ENCODE data around the gene KCNIP2. TPM values are rescaled to one million over a fixed set of nuclear protein-coding genes. Genes with fewer than 3 reads are reported as not detected.

The KCNIP2 gene
- total RNA-seq, 2 donors from 2014 or later = 4.5 to 39.3 TPM

GRCh38 chr10:101826852-101827434 lies 16.7 kb downstream of the KCNIP2 start:
- Mint-ChIP-seq H3K36me3 (ENCODE audit: low read depth) (peaks cover 15% of the 10 kb centered on the region), H3K27me3 (no peaks in the 10 kb centered on the region), H3K4me3 (no peak overlapping the region), H3K9me3 (no peaks in the 10 kb centered on the region), H3K4me1 (peaks cover 25% of the 10 kb centered on the region), H3K27ac (no peak overlapping the region)
- ATAC-seq (replicated peaks) = no peak

DNA sequence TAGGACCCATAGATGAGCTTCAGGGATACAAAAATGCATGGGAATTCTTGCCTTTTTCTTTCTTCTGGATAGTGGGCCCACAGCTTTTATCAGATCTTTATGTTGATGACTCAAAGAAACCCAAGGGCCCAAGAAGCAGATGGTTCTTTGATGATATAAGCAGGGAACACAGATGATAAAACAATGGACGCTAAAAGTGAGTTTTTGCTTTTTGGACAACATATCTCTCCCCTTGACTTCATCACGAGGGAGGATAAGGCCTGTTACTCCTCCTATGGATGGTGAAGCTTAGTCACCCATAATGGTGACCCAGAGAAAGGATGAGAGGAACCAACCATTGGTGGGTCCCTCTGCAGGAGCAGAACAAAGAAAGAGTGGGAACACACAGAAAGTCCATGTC lies 18.9 kb downstream of the KCNIP2 start:
- no peaks in the 10 kb centered on the region for H3K27me3 Mint-ChIP-seq
- H3K36me3 Mint-ChIP-seq (ENCODE audit: low read depth) = peaks cover 6% of the 10 kb centered on the region
- peaks cover 16% of the 10 kb centered on the region for H3K4me1 Mint-ChIP-seq
- no peak overlapping the region for H3K4me3 Mint-ChIP-seq
- H3K27ac Mint-ChIP-seq = no peak overlapping the region
- no peaks in the 10 kb centered on the region for H3K9me3 Mint-ChIP-seq
- no peak for ATAC-seq (replicated peaks)

GRCh38 chr10:101818872-101819633 lies 24.5 kb downstream of the KCNIP2 start:
- H3K9me3 Mint-ChIP-seq = no peaks in the 10 kb centered on the region
- H3K4me3 Mint-ChIP-seq = peak overlapping the region; percentile 99
- H3K36me3 Mint-ChIP-seq (ENCODE audit: low read depth) = peaks cover 50% of the 10 kb centered on the region
- ATAC-seq (replicated peaks) = peak; percentile 54
- peak overlapping the region; percentile 100 for H3K27ac Mint-ChIP-seq
- peaks cover 28% of the 10 kb centered on the region for H3K4me1 Mint-ChIP-seq
- no peaks in the 10 kb centered on the region for H3K27me3 Mint-ChIP-seq

DNA sequence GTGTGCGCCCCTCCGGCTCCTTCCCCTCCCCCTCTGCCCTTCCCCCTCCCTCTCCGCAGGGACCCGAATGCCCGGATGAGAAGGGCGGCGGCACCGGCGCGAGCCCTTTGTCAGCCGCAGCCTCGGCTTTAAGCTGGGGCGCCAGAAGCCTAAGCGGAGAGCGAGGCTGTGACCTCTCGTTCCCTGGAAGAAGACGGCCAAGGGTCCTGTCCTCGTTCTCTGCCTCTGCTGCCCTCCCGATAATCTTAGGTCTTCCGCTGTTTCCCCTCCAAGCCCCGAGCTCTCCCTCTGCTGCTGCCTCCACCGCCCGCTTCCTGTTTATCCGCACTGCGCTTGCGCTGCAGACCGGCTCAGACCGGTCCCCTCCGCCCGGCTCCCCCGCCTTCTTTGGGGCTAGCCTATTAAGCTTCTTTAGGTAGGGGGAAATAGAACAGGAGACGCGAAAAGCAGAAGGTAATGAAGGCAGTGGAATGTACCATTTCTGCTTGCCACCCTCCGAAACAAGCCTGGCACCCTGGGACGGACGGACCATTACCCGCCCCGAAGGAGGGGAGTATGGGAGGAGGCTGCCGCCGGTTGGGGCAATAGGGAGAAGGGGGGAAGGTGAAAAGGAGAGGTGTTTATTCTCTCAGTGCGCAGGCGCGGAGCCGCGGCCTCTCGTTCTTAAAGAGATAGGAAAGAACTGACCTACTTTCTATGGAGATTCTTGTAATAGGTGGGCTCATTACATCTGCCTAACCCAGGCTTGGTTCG lies 25.3 kb downstream of the KCNIP2 start, which contains the start of gene OGA:
TSS of gene OGA (minus strand) at position 326 of the 753 bp plus-strand sequence. CDS start 422 bp downstream, outside the sequence.
- Mint-ChIP-seq H3K27ac (peak within 1 kb of the TSS; percentile 100), H3K4me1 (peaks cover 28% of the 10 kb centered on the region), H3K27me3 (no peaks in the 10 kb centered on the region), H3K36me3 (ENCODE audit: low read depth) (peaks cover 57% of the 10 kb centered on the region), H3K4me3 (peak within 1 kb of the TSS; percentile 99), H3K9me3 (no peaks in the 10 kb centered on the region)
- ATAC-seq (replicated peaks) = peak; percentile 91

- ATAC-seq (replicated peaks) = peak; percentile 9
- Mint-ChIP-seq H3K27ac (peak overlapping the region; percentile 100), H3K27me3 (no peaks in the 10 kb centered on the region), H3K4me3 (peak overlapping the region; percentile 99), H3K9me3 (no peaks in the 10 kb centered on the region), H3K4me1 (peaks cover 25% of the 10 kb centered on the region), H3K36me3 (ENCODE audit: low read depth) (peaks cover 65% of the 10 kb centered on the region)
Measured at GRCh38 chr10:101817337-101818118, 26.1 kb downstream of the KCNIP2 start.

DNA sequence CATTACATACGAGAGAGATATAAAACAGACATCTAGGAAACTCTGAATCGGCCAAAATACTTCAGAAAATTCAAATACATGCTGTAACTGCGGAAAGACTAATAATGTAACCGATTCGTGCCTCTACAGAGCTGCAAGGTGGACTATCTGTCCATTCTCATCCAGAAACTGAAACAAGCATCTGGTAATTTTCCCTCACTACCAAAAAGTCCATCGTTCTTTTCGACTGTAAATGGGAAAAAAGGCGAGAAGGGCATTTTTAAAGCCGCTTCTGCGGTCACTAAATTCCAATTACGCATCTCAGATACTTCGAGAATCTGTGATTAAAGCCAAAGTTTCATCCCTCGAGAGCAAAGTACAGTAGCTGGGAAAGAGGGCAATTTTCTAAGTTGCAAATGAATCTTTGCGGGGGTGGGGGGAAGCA lies 26.7 kb downstream of the KCNIP2 start:
- H3K36me3 Mint-ChIP-seq (ENCODE audit: low read depth) = peaks cover 71% of the 10 kb centered on the region
- peak overlapping the region; percentile 99 for H3K4me3 Mint-ChIP-seq
- no peaks in the 10 kb centered on the region for H3K27me3 Mint-ChIP-seq
- H3K4me1 Mint-ChIP-seq = peaks cover 22% of the 10 kb centered on the region
- H3K9me3 Mint-ChIP-seq = no peaks in the 10 kb centered on the region
- H3K27ac Mint-ChIP-seq = peak overlapping the region; percentile 100
- no peak for ATAC-seq (replicated peaks)

DNA sequence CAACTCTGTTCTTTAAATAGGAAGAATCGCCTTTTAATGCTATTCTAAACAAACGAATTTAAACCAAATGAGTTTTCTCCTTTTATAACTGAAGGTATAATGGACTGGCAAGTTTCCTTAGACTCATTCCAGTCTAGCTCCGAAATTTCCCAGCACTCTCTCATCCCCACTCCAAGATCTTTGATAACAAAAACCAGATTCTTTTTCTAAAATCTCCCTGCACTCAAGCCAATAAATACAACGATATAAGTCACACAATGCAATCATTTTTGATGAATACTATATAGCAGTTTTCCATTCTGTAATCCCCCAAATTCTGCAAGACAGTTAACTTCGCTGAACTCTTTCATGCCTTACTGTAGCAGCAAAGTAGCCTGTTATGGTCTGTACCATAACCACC lies 27.2 kb downstream of the KCNIP2 start:
- no peak for ATAC-seq (replicated peaks)
- no peaks in the 10 kb centered on the region for H3K9me3 Mint-ChIP-seq
- peaks cover 76% of the 10 kb centered on the region for H3K36me3 Mint-ChIP-seq (ENCODE audit: low read depth)
- H3K4me1 Mint-ChIP-seq = peaks cover 17% of the 10 kb centered on the region
- H3K27ac Mint-ChIP-seq = peak overlapping the region; percentile 100
- peak overlapping the region; percentile 99 for H3K4me3 Mint-ChIP-seq
- H3K27me3 Mint-ChIP-seq = no peaks in the 10 kb centered on the region

DNA sequence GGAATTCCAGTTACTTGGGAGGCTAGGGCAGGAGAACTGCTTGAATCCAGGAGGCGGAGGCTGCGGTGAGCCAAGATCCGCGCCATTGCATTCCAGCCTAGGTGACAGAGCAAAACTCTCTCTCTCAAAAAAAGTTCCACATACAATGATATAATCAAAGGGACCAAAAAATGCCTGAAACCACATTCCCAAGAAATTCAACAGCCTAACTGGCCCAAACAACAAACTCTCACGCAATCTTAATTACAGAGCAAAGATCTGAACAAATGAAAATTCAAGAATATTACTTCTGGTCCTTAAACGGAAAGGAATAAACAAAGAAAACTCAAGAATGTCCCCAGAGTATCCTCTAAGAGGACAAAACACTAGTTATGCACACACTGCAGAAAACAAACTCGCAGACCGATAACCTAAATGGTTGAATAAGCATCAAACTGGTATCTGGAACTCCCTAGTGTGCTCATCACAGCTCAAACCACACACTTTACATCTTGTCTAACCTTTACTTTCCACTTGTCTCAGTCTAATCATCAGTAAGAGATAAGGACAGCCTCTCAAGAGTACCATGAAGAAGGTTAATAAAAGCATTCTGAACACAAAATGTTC lies 29.0 kb downstream of the KCNIP2 start:
- no peaks in the 10 kb centered on the region for H3K27me3 Mint-ChIP-seq
- peak overlapping the region; percentile 100 for H3K27ac Mint-ChIP-seq
- no peaks in the 10 kb centered on the region for H3K9me3 Mint-ChIP-seq
- peak; percentile 16 for ATAC-seq (replicated peaks)
- H3K36me3 Mint-ChIP-seq (ENCODE audit: low read depth) = peaks cover 94% of the 10 kb centered on the region
- H3K4me1 Mint-ChIP-seq = peaks cover 12% of the 10 kb centered on the region
- H3K4me3 Mint-ChIP-seq = peak overlapping the region; percentile 99

DNA sequence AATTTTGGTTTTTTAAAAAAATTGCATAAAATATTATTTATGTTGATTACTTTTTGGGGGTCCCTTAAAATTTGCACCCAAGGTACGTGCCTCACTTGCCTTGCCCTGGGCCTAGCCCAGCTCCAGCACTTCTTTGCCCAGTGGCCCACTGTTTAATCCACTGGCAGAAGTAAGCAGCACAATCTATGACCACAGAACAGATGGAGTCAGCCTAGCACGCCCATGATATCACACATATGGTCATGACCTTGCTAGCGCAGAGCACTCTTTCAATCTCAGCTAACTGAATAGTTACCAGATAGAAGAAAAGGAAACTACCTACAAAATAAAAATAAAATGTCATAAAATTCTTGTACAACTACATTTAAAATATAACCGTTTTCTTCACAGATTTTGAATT lies 31.0 kb downstream of the KCNIP2 start:
- Mint-ChIP-seq H3K4me3 (no peak overlapping the region), H3K27ac (peak overlapping the region; percentile 41), H3K9me3 (no peaks in the 10 kb centered on the region), H3K27me3 (no peaks in the 10 kb centered on the region), H3K4me1 (peaks cover 14% of the 10 kb centered on the region), H3K36me3 (ENCODE audit: low read depth) (peaks cover 99% of the 10 kb centered on the region)
- no peak for ATAC-seq (replicated peaks)

GRCh38 chr10:101807158-101807557 lies 36.4 kb downstream of the KCNIP2 start:
- no peak overlapping the region for H3K27ac Mint-ChIP-seq
- H3K9me3 Mint-ChIP-seq = no peaks in the 10 kb centered on the region
- H3K4me3 Mint-ChIP-seq = no peak overlapping the region
- peaks cover 100% of the 10 kb centered on the region for H3K36me3 Mint-ChIP-seq (ENCODE audit: low read depth)
- no peaks in the 10 kb centered on the region for H3K27me3 Mint-ChIP-seq
- peaks cover 3% of the 10 kb centered on the region for H3K4me1 Mint-ChIP-seq
- no peak for ATAC-seq (replicated peaks)

DNA sequence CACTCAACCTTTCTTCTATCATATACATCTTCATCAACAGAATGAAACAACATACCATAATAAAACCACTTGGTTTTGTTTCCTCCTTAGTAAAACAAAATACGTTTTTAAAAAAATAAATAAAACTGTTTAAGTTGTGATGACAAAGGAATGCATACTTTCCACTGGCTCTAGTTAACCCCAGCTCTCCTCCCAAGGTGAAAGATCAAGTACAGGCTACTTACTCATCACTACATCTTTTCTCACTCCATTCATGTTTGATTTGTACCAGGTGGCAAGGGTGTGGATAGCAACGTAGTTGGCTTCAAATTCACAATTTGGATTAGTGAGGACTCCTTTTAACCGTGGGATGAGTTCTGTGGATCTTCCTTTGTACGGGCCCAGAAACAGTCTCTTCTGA lies 40.1 kb downstream of the KCNIP2 start:
- Mint-ChIP-seq H3K4me3 (no peak overlapping the region), H3K4me1 (peaks cover 15% of the 10 kb centered on the region), H3K9me3 (no peaks in the 10 kb centered on the region), H3K27ac (no peak overlapping the region), H3K27me3 (no peaks in the 10 kb centered on the region), H3K36me3 (ENCODE audit: low read depth) (peaks cover 100% of the 10 kb centered on the region)
- no peak for ATAC-seq (replicated peaks)

- ATAC-seq (replicated peaks) = no peak
- Mint-ChIP-seq H3K9me3 (no peaks in the 10 kb centered on the region), H3K36me3 (ENCODE audit: low read depth) (peaks cover 100% of the 10 kb centered on the region), H3K27me3 (no peaks in the 10 kb centered on the region), H3K27ac (peak overlapping the region; percentile 43), H3K4me1 (peaks cover 11% of the 10 kb centered on the region), H3K4me3 (no peak overlapping the region)
Measured at GRCh38 chr10:101797403-101798059, 46.1 kb downstream of the KCNIP2 start.

DNA sequence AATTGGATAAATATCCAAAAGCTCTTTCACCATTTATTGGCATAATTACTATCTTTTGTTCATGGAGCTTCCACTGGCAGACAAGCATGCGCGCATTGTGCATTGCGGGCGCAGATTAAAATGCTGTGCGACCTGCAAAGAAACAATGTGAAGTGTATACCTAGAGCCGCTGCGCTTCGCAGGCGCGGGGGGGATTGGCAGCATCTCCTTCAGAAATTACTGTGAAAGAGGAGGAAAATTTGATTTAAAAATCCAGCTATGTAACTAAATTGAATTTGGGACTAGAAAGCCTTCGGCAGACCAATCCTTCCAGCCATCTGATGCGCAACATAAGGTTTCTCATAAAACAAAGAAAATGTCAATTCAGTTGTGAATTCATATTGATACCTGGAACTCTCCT lies 50.1 kb downstream of the KCNIP2 start:
- ATAC-seq (replicated peaks) = no peak
- no peak overlapping the region for H3K4me3 Mint-ChIP-seq
- H3K27ac Mint-ChIP-seq = no peak overlapping the region
- peaks cover 100% of the 10 kb centered on the region for H3K36me3 Mint-ChIP-seq (ENCODE audit: low read depth)
- no peaks in the 10 kb centered on the region for H3K4me1 Mint-ChIP-seq
- H3K27me3 Mint-ChIP-seq = no peaks in the 10 kb centered on the region
- no peaks in the 10 kb centered on the region for H3K9me3 Mint-ChIP-seq
